ENCODE results near the gene HSPA12B.

The HSPA12B gene

DNA sequence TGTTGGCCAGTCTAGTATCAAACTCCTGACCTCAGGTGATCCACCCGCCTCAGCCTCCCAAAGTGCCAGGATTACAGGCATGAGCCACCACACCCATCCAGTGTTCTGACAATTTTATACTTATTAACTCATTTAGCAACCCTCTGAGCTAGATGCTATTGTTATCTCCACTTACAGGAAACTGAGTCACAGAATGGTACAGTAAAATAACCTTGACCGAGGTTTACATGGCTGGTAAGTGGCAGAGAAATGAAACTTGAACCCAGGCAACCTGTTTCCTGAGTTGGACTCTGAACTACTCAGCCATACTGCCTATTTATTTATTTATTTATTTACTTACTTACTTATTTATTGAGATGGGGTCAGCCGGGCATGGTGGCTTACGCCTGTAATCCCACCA, 13.4 kb upstream of the HSPA12B start:
- Histone ChIP-seq H3K36me3 (ENCODE audit: control insufficient read depth, low read length) (no peaks in the 10 kb centered on the region), H3K9me2 (replicated peaks; ENCODE audit: control insufficient read depth, low read length) (no peaks in the 10 kb centered on the region), H3K4me2 (ENCODE audit: low read length) (no peak overlapping the region), H3K4me1 (ENCODE audit: control insufficient read depth, low read length) (peaks cover 28% of the 10 kb centered on the region), H3K79me2 (ENCODE audit: control insufficient read depth, low read length) (no peaks in the 10 kb centered on the region), H3K27me3 (ENCODE audit: control insufficient read depth, low read length) (peaks cover 25% of the 10 kb centered on the region), H3F3A (ENCODE audit: control insufficient read depth, insufficient read depth) (no peaks in the 10 kb centered on the region; the same call in 1 of the 2 replicates), H3K4me3 (ENCODE audit: low read length) (no peak overlapping the region), H4K20me1 (ENCODE audit: control insufficient read depth, insufficient read depth, low read depth, low read length) (no peaks in the 10 kb centered on the region), H3K9me3 (ENCODE audit: control insufficient read depth, insufficient read depth, low read length) (no peaks in the 10 kb centered on the region), H3K27ac (ENCODE audit: low read depth, low read length) (no peak overlapping the region)
- TF ChIP-seq EZH2phosphoT487 (IDR thresholded peaks at IDR 0.05; ENCODE audit: borderline replicate concordance, low read length): no peak
- TF ChIP-seq, protein P1, sequence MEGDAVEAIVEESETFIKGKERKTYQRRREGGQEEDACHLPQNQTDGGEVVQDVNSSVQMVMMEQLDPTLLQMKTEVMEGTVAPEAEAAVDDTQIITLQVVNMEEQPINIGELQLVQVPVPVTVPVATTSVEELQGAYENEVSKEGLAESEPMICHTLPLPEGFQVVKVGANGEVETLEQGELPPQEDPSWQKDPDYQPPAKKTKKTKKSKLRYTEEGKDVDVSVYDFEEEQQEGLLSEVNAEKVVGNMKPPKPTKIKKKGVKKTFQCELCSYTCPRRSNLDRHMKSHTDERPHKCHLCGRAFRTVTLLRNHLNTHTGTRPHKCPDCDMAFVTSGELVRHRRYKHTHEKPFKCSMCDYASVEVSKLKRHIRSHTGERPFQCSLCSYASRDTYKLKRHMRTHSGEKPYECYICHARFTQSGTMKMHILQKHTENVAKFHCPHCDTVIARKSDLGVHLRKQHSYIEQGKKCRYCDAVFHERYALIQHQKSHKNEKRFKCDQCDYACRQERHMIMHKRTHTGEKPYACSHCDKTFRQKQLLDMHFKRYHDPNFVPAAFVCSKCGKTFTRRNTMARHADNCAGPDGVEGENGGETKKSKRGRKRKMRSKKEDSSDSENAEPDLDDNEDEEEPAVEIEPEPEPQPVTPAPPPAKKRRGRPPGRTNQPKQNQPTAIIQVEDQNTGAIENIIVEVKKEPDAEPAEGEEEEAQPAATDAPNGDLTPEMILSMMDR (IDR thresholded peaks at IDR 0.05; ENCODE audit: low read depth, low read length, poor library complexity, severe bottlenecking): no peak

DNA sequence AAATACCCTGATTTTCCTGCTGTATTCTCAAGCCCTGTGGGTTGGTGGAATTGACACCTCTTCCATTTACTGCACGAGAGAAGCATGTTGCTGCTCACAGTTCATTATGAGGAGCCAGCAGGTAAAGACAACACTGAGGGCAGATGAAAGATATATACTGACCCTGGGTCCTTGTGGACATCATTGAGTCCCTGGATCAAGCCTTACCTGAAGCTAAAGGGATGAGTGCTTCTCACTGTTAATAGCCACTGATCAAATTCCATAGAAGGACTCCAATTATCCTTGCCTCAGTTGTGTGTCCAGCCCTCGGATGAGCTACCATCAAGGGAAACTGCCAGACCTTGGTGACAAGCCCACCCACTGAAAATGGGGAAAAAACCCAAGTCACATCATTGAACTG, 12.4 kb upstream of the HSPA12B start:
- no peaks in the 10 kb centered on the region for H3K36me3 ChIP-seq (ENCODE audit: control insufficient read depth, low read length)
- no peaks in the 10 kb centered on the region for H3K9me2 ChIP-seq (replicated peaks; ENCODE audit: control insufficient read depth, low read length)
- peaks cover 28% of the 10 kb centered on the region for H3K27me3 ChIP-seq (ENCODE audit: control insufficient read depth, low read length)
- H3K4me3 ChIP-seq (ENCODE audit: low read length): no peak overlapping the region
- H3K27ac ChIP-seq (ENCODE audit: low read depth, low read length): peak overlapping the region; percentile 27; the same call in 1 of the 2 replicates
- no peaks in the 10 kb centered on the region for H3K9me3 ChIP-seq (ENCODE audit: control insufficient read depth, insufficient read depth, low read length)
- TF ChIP-seq, protein P1 (IDR thresholded peaks at IDR 0.05; ENCODE audit: low read depth, low read length, poor library complexity, severe bottlenecking): no peak
- TF ChIP-seq EZH2phosphoT487 (IDR thresholded peaks at IDR 0.05; ENCODE audit: borderline replicate concordance, low read length): no peak
- H3K4me1 ChIP-seq (ENCODE audit: control insufficient read depth, low read length): peaks cover 28% of the 10 kb centered on the region
- H3K4me2 ChIP-seq (ENCODE audit: low read length): peak overlapping the region; percentile 21
- no peaks in the 10 kb centered on the region; the same call in 1 of the 2 replicates for H3F3A ChIP-seq (ENCODE audit: control insufficient read depth, insufficient read depth)
- no peaks in the 10 kb centered on the region for H4K20me1 ChIP-seq (ENCODE audit: control insufficient read depth, insufficient read depth, low read depth, low read length)
- H3K79me2 ChIP-seq (ENCODE audit: control insufficient read depth, low read length): no peaks in the 10 kb centered on the region

DNA sequence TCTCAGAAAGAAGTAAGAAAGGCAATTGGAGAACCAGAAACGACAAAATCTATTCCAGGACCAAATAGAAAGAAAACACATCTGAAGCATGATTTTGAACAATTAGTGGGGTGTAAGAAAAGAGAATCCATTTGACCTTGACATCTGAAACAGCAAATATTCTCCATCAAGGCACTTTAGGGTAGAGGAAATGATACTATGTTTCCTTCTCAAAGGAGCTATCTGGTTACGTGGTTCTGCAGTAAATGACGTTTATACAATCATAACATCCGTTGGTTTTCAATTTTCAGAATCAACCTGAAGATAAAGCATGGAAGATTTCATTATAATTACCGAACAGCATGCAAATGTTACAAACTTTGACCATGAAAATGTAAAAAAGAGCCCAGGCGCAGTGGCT, 11.9 kb upstream of the HSPA12B start:
- TF ChIP-seq, protein P1 (IDR thresholded peaks at IDR 0.05; ENCODE audit: low read depth, low read length, poor library complexity, severe bottlenecking): no peak
- no peaks in the 10 kb centered on the region for H3K9me2 ChIP-seq (replicated peaks; ENCODE audit: control insufficient read depth, low read length)
- peak overlapping the region; percentile 21 for H3K4me2 ChIP-seq (ENCODE audit: low read length)
- peaks cover 28% of the 10 kb centered on the region for H3K27me3 ChIP-seq (ENCODE audit: control insufficient read depth, low read length)
- no peaks in the 10 kb centered on the region for H3K9me3 ChIP-seq (ENCODE audit: control insufficient read depth, insufficient read depth, low read length)
- H3K4me3 ChIP-seq (ENCODE audit: low read length): no peak overlapping the region
- H4K20me1 ChIP-seq (ENCODE audit: control insufficient read depth, insufficient read depth, low read depth, low read length): no peaks in the 10 kb centered on the region
- H3K27ac ChIP-seq (ENCODE audit: low read depth, low read length): peak overlapping the region; percentile 27; the same call in 1 of the 2 replicates
- peaks cover 28% of the 10 kb centered on the region for H3K4me1 ChIP-seq (ENCODE audit: control insufficient read depth, low read length)
- no peaks in the 10 kb centered on the region for H3K36me3 ChIP-seq (ENCODE audit: control insufficient read depth, low read length)
- H3F3A ChIP-seq (ENCODE audit: control insufficient read depth, insufficient read depth): no peaks in the 10 kb centered on the region; the same call in 1 of the 2 replicates
- H3K79me2 ChIP-seq (ENCODE audit: control insufficient read depth, low read length): no peaks in the 10 kb centered on the region
